ENCODE data around the gene DUSP16. TPM values are rescaled to one million over a fixed set of nuclear protein-coding genes. Genes with fewer than 3 reads are reported as not detected.

Gene DUSP16
- total and polyA plus RNA-seq, 2 experiments from 2014 or later = 11.7 to 59.4 TPM

GRCh38 chr12:12492547-12492946 is 70.1 kb downstream of the DUSP16 start (continued):
- TF ChIP-seq REST (IDR thresholded peaks at IDR 0.05; ENCODE audit: unreplicated experiment) = no peak
- no peak for TF ChIP-seq POLR2AphosphoS5 (IDR thresholded peaks at IDR 0.05; ENCODE audit: low read depth)
- TF ChIP-seq CREB1 (CRISPR knock-in tag; IDR thresholded peaks at IDR 0.05; ENCODE audit: low read depth) = no peak
- no peak for TF ChIP-seq NANOG (IDR thresholded peaks at IDR 0.05; ENCODE audit: borderline replicate concordance)
- TF ChIP-seq CTCF (conservative IDR thresholded peaks at IDR 0.05; ENCODE audit: low read depth in 2 of 2) = no peak
- TF ChIP-seq JUNB (IDR thresholded peaks at IDR 0.05; ENCODE audit: unreplicated experiment) = no peak
- no peak for TF ChIP-seq ZNF114 (CRISPR knock-in tag; IDR thresholded peaks at IDR 0.05)

- H3K27ac Mint-ChIP-seq = no peak overlapping the region
- no peak overlapping the region for H3K4me3 Mint-ChIP-seq
- Histone ChIP-seq H2AFZ (no peak overlapping the region), H4K20me1 (replicated peaks; ENCODE audit: insufficient read depth) (peaks cover 15% of the 10 kb centered on the region; the same call in 1 of the 2 replicates), H3K4me1 (ENCODE audit: insufficient read depth) (peaks cover 6% of the 10 kb centered on the region; the same call in 1 of the 2 replicates), H3K4me3 (no peak overlapping the region), H3K4me2 (no peak overlapping the region), H3K36me3 (ENCODE audit: insufficient read depth) (peaks cover 12% of the 10 kb centered on the region; the same call in 1 of the 2 replicates), H3F3A (replicated peaks; ENCODE audit: low read depth) (0 out of 2 replicates have a peak, but pooled peaks cover 2% of the 10 kb centered on the region), H3K9me2 (ENCODE audit: insufficient read depth) (no peaks in the 10 kb centered on the region), H3K27ac (ENCODE audit: low read depth) (no peak overlapping the region), H3K79me2 (replicated peaks; ENCODE audit: insufficient read depth) (peaks cover 52% of the 10 kb centered on the region), H3K27me3 (ENCODE audit: insufficient read depth) (no peaks in the 10 kb centered on the region)
- H3K27me3 Mint-ChIP-seq (ENCODE audit: insufficient read depth, low read depth, poor library complexity) = peaks cover 3% of the 10 kb centered on the region
- H3K4me1 Mint-ChIP-seq = peaks cover 3% of the 10 kb centered on the region; the same call in 1 of the 3 replicates
- H3K9me3 Mint-ChIP-seq = no peaks in the 10 kb centered on the region
- no peak for DNase-seq (ENCODE audit: low spot score)
- H3K36me3 Mint-ChIP-seq (ENCODE audit: low read depth) = peaks cover 9% of the 10 kb centered on the region
- no peak for ATAC-seq
- TF ChIP-seq EZH2phosphoT487 (IDR thresholded peaks at IDR 0.05; ENCODE audit: unreplicated experiment) = no peak
- no peak for TF ChIP-seq STAT1 (IDR thresholded peaks at IDR 0.05; ENCODE audit: unreplicated experiment)
Observed at GRCh38 chr12:12491606-12492005, 71.1 kb downstream of the DUSP16 start.

All from GM23338 (cell line).